H1 (cell line): Measurements from ENCODE around the gene ENDOV.

Source experiments
- CTCF ChIP-seq, 3 experiments: IDR thresholded peaks; 1 replicate in 2 of 3; 2 replicates in 1 of 3; pipeline versions ENCODE4 v1.5.1 to v1.6.1; 2011; ENCODE audit warnings: low read length in 3 of 3, mild to moderate bottlenecking in 3 of 3, inconsistent platforms in 2 of 3, low read depth in 1 of 3, moderate library complexity in 1 of 3; ENCODE audit not compliant: insufficient read depth in 1 of 3; ENCODE audit errors: control extremely low read depth in 1 of 3
- EP300 ChIP-seq, 2 experiments: IDR thresholded peaks; 1 replicate in 1 of 2; 2 replicates in 1 of 2; pipeline ENCODE4 v1.6.1; 2011 to 2012; ENCODE audit warnings: low read depth in 2 of 2, low read length in 2 of 2, mild to moderate bottlenecking in 2 of 2, borderline replicate concordance in 1 of 2, inconsistent platforms in 1 of 2, moderate library complexity in 1 of 2
- HDAC2 ChIP-seq, 2 experiments: fragments of 300-600 bp in 1 of 2; sonication (generic) in 1 of 2; IDR thresholded peaks; 2 replicates each; pipeline ENCODE4 v1.6.1; 2011 to 2012; ENCODE audit warnings: low read depth in 2 of 2, low read length in 2 of 2, mild to moderate bottlenecking in 2 of 2, moderate library complexity in 2 of 2, borderline replicate concordance in 1 of 2, inconsistent platforms in 1 of 2
- POLR2A ChIP-seq, 2 experiments: IDR thresholded peaks; 1 replicate in 1 of 2; 2 replicates in 1 of 2; pipeline ENCODE4 v1.6.1; 2011; ENCODE audit warnings: low read depth in 2 of 2, low read length in 2 of 2, mild to moderate bottlenecking in 2 of 2; ENCODE audit errors: control extremely low read depth in 1 of 2
- POLR2AphosphoS5 ChIP-seq: IDR thresholded peaks from 2 replicates; pipeline ENCODE4 v1.6.1; 2011; ENCODE audit warnings: low read depth, low read length
- RFX5 ChIP-seq: IDR thresholded peaks from 2 replicates; pipeline ENCODE4 v1.6.1; 2011; ENCODE audit warnings: low read depth, low read length, improper control_type of control experiment, borderline replicate concordance
- YY1 ChIP-seq: IDR thresholded peaks from 2 replicates; pipeline ENCODE4 v1.6.1; 2011; ENCODE audit warnings: low read depth, mild to moderate bottlenecking, low read length

GRCh38 chr17:80447790-80448189, 32.8 kb downstream of the ENDOV start:
- TF ChIP-seq POLR2A (IDR thresholded peaks at IDR 0.05; ENCODE audit: control extremely low read depth in 1 of 2, low read depth in 2 of 2, low read length in 2 of 2), result no peak
- no peak for TF ChIP-seq CTCF (IDR thresholded peaks at IDR 0.05; ENCODE audit: control extremely low read depth in 1 of 3, insufficient read depth in 1 of 3, low read depth in 1 of 3, low read length in 3 of 3)
- no peak for TF ChIP-seq YY1
- no peak for TF ChIP-seq POLR2AphosphoS5
- TF ChIP-seq EP300 (IDR thresholded peaks at IDR 0.05; ENCODE audit: borderline replicate concordance in 1 of 2, low read depth in 2 of 2, low read length in 2 of 2), result no peak
- TF ChIP-seq HDAC2 (IDR thresholded peaks at IDR 0.05; ENCODE audit: borderline replicate concordance in 1 of 2, low read depth in 2 of 2, low read length in 2 of 2), result no peak
- TF ChIP-seq RFX5, result no peak
